Bronchial epithelial cell (primary cell): ENCODE data around the gene TBXA2R. TPM values are rescaled to one million over a fixed set of nuclear protein-coding genes. Genes with fewer than 3 reads are reported as not detected.
A peak's percentile ranks its signal among the peaks of the same experiment; 100 is the strongest.

ENCODE experiments used
- DNase-seq: peaks from one replicate; pipeline ENCODE4 v3.0.0-alpha.2; 2010; ENCODE audit warnings: low read depth
- FAIRE-seq: peaks from 2 replicates; lab custom pipeline; 2011; peaks lifted over from hg19 to GRCh38; lab: Jason Lieb, UNC
- H3K27me3 ChIP-seq: 2 replicates; pipeline ENCODE4 v1.5.1; 2011; ENCODE audit warnings: low read length; ENCODE audit not compliant: control insufficient read depth, insufficient read depth
- H3K36me3 ChIP-seq: 2 replicates; pipeline ENCODE4 v1.5.1; 2011; ENCODE audit warnings: low read length; ENCODE audit not compliant: control insufficient read depth, insufficient read depth
- H3K4me3 ChIP-seq: 2 replicates; pipeline ENCODE4 v1.5.1; 2011; ENCODE audit warnings: mild to moderate bottlenecking, low read depth, low read length, control low read depth
- CTCF ChIP-seq: IDR thresholded peaks from 2 replicates; pipeline ENCODE4 v1.5.1; 2011; ENCODE audit warnings: mild to moderate bottlenecking, moderate library complexity, low read length, control low read depth, inconsistent platforms; ENCODE audit not compliant: insufficient read depth, severe bottlenecking
- total RNA-seq: library from RNA; depleted of rRNA; stranded (reverse); fragments of >200 nt; gene quantifications from 2 replicates; pipeline ENCODE4 v1.2.1, GENCODE V29; 2014

Gene TBXA2R
- total RNA-seq, 1 donor from 2014 or later = not detected

- TF ChIP-seq CTCF = no peak
- Histone ChIP-seq H3K36me3 (peaks cover 15% of the 10 kb centered on the region), H3K4me3 (no peak overlapping the region), H3K27me3 (no peaks in the 10 kb centered on the region)
- FAIRE-seq = no peak
- DNase-seq = no peak
Measured at GRCh38 chr19:3619631-3620012, 12.9 kb upstream of the TBXA2R start.

GRCh38 chr19:3618811-3619630, 12.3 kb upstream of the TBXA2R start:
- TF ChIP-seq CTCF = no peak
- DNase-seq = no peak
- no peak overlapping the region for H3K4me3 ChIP-seq
- FAIRE-seq = no peak
- no peaks in the 10 kb centered on the region for H3K27me3 ChIP-seq
- H3K36me3 ChIP-seq = peaks cover 15% of the 10 kb centered on the region

- no peaks in the 10 kb centered on the region for H3K27me3 ChIP-seq
- no peak overlapping the region for H3K4me3 ChIP-seq
- no peak for DNase-seq
- H3K36me3 ChIP-seq = peaks cover 13% of the 10 kb centered on the region
- no peak for FAIRE-seq
- peak; percentile 81 for TF ChIP-seq CTCF
Measured at GRCh38 chr19:3618144-3618810, 11.6 kb upstream of the TBXA2R start.

- no peak overlapping the region for H3K4me3 ChIP-seq
- no peaks in the 10 kb centered on the region for H3K27me3 ChIP-seq
- TF ChIP-seq CTCF = no peak
- FAIRE-seq = no peak
- H3K36me3 ChIP-seq = peaks cover 15% of the 10 kb centered on the region
- DNase-seq = no peak
Measured at GRCh38 chr19:3617463-3617862, 10.8 kb upstream of the TBXA2R start.

GRCh38 chr19:3615524-3616135, 9.0 kb upstream of the TBXA2R start:
- Histone ChIP-seq H3K4me3 (no peak overlapping the region), H3K36me3 (peaks cover 20% of the 10 kb centered on the region), H3K27me3 (no peaks in the 10 kb centered on the region)
- no peak for TF ChIP-seq CTCF
- DNase-seq (no peak), FAIRE-seq (no peak)
